Cardiac fibroblast (primary cell): ENCODE results near the gene FRAS1.

Experiments
- DNase-seq, 2 donors: peaks; one replicate each; pipeline versions ENCODE4 v3.0.0 to v3.0.0-alpha.2; 2010; ENCODE audit warnings: low read depth in 2 of 2
- H3K4me3 ChIP-seq, 2 donors: replicated peaks in 1 of 2; 1 replicate in 1 of 2; 2 replicates in 1 of 2; pipeline ENCODE4 v1.5.1; 2011; ENCODE audit warnings: low read depth in 2 of 2, low read length in 2 of 2, mild to moderate bottlenecking in 2 of 2, moderate library complexity in 1 of 2
- TF ChIP-seq, protein P1 (sequence below): IDR thresholded peaks from one replicate; pipeline ENCODE4 v1.5.1; 2011; ENCODE audit warnings: low read depth, mild to moderate bottlenecking, low read length, inconsistent platforms

FRAS1 gene

DNA sequence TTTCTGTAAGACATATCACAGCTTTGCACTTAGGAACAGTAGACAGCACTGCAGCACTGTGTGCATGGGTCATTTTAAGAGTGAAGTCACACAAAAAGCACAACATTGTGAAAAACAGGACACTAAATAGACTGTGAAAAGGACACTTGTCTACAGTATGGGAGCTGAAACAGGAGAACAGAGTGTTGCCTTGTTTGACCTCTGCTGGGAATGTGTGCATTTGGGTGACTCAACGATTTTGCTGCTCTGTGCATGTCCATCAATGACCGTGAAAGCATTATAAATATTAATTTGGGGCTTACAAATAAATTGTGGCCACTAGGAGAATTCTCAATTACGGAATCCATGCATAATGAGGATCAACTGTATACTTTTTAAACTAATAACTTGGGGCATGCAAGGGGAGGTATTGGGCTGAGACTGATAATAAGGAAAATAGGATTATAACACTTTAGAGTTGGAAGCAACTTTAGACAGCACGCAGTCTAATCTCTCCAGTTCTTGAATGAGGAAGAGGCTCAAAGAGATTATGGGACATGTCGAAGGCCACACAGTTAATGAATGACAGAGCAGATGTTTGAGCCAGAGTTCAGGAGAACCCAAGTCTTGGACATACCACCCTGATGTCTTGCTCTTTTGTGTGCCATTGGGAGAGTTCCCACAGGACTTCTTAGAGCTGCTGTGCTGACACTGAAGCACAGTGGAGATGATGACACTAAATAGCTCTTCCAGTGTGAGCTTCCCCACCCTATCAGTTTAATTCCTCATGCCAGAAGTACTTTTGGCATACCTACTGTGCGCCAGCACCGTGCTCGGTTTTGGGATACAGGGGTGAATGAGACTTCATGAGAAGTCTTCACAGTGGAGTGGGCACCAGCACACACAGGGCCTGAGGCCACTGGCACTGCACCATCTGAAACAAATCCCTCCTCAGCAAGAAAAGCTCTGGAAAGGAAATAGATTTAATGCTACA, 79.3 kb downstream of the FRAS1 start:
- DNase-seq = no peak

DNA sequence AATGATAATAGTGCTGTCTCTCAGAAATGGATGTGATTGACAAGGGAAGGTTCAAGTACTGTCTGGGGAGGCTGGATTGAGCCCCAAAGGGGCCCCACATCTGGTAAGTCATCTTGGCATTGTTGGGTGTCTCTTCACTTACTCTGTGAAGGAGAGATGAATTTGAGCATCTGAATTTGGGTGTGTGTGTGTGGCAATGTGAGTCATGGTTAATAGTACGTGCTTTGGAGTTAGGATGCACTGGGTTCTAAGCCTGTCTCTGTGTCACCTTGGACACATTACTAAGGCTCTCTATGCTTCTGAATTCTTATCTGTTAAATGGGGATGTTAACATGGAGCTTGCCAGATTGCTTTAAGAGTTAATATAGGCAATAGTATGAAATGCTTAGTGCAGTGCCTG, 80.4 kb downstream of the FRAS1 start:
- no peak for DNase-seq
- H3K4me3 ChIP-seq = no peak overlapping the region
- TF ChIP-seq, protein P1, sequence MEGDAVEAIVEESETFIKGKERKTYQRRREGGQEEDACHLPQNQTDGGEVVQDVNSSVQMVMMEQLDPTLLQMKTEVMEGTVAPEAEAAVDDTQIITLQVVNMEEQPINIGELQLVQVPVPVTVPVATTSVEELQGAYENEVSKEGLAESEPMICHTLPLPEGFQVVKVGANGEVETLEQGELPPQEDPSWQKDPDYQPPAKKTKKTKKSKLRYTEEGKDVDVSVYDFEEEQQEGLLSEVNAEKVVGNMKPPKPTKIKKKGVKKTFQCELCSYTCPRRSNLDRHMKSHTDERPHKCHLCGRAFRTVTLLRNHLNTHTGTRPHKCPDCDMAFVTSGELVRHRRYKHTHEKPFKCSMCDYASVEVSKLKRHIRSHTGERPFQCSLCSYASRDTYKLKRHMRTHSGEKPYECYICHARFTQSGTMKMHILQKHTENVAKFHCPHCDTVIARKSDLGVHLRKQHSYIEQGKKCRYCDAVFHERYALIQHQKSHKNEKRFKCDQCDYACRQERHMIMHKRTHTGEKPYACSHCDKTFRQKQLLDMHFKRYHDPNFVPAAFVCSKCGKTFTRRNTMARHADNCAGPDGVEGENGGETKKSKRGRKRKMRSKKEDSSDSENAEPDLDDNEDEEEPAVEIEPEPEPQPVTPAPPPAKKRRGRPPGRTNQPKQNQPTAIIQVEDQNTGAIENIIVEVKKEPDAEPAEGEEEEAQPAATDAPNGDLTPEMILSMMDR = no peak

More for the DNA sequence above, 79.3 kb downstream of the FRAS1 start:
- no peak overlapping the region for H3K4me3 ChIP-seq
- TF ChIP-seq, protein P1 = no peak

DNA sequence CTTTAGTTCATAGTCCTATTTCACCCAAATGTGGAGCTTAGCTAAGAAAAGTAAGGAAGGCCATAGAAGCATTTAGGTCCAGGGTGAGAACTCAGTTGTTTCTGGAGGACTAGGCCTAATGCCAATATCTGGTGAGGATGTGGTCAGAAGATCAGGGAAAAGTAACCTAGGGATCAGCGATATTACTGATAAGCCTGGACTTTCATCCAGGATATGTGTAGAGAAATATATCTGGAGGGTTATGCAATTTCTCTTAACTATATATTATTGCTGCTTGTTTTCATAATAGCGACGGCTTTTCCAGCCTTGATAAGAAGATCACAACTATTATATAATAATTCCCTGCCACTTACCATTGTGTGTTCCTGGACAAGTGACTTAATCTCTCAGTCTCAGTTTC, 81.1 kb downstream of the FRAS1 start:
- no peak for DNase-seq
- TF ChIP-seq, protein P1 = no peak

DNA sequence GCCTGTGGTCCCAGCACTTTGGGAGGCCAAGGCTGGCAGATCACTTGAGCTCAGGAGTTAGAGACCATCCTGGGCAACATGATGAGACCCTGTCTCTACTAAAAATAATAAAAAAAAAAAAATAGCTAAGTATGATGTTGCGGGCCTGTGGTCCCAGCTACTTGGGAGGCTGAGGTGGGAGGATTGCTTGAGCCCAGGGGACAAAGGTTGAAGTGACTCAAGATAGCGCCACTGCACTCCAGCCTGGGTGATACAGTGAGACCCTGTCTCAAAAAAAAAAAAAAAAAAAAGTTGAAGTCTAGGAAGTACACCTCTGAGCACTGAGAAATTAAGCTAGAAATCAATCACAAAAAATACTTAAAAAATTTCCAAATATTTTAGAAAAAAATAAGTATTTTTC, 86.5 kb downstream of the FRAS1 start:
- DNase-seq = no peak
- H3K4me3 ChIP-seq = no peak overlapping the region
- TF ChIP-seq, protein P1 = no peak

More for the DNA sequence above, 81.1 kb downstream of the FRAS1 start:
- H3K4me3 ChIP-seq = no peak overlapping the region

DNA sequence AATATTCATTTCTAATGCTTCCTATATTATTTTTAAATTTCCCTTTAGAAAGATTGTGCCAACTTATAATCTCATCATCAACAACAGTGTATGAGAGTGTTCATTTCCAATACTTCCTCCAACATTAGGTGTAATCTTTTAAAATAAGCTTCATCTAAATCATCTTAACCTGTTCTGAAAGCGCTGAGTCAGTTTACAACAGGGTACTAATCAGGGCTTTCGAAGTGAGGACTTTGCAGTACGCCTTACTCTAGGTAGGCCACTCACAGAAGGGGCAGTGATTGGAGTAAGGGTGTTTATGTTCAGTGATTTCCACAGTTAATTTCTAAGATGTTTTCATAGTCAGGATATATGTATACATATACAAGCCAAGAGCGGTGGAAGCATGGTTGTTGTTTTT, 87.9 kb downstream of the FRAS1 start:
- DNase-seq = no peak
- H3K4me3 ChIP-seq = no peak overlapping the region
- TF ChIP-seq, protein P1 = no peak

DNA sequence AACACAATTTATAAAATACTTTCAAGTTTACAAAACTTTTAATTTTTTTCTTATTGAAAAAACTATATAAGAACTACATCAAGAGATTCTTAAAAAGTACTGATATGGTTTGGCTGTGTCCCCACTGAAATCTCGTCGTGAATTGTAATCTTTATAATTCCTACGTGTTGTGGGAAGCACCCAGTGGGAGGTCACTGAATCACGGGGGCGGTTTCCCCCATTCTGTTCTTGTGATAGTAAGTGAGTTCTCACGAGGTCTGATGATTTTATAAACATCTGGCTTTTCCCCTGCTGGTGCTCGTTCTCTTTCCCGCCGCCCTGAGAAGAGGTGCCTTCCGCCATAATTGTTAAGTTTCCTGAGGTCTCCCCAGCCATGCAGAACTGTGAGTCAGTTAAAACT, 88.5 kb downstream of the FRAS1 start:
- DNase-seq = no peak
- TF ChIP-seq, protein P1 = no peak

More for the DNA sequence above, 88.5 kb downstream of the FRAS1 start:
- no peak overlapping the region for H3K4me3 ChIP-seq
